Measurements from ENCODE around the gene BTBD16.

The BTBD16 gene

GRCh38 chr10:122347170-122347841 is 76.2 kb downstream of the BTBD16 start:
- DNase-seq, result no peak

- DNase-seq, result no peak
These were observed 77.4 kb downstream of the BTBD16 start for GRCh38 chr10:122348512-122348911.

GRCh38 chr10:122348935-122349361 is 77.9 kb downstream of the BTBD16 start:
- DNase-seq, result no peak

GRCh38 chr10:122349758-122350369 is 78.8 kb downstream of the BTBD16 start:
- no peak for DNase-seq

GRCh38 chr10:122350893-122351292 is 79.8 kb downstream of the BTBD16 start:
- no peak for DNase-seq

- DNase-seq, result peak in 1 of 2 experiments; percentile 0
These were observed 81.9 kb downstream of the BTBD16 start for GRCh38 chr10:122352817-122353525.

GRCh38 chr10:122354383-122354782 is 83.3 kb downstream of the BTBD16 start:
- no peak for DNase-seq

GRCh38 chr10:122357685-122358084 is 86.6 kb downstream of the BTBD16 start:
- DNase-seq, result no peak

GRCh38 chr10:122359621-122360020 is 88.5 kb downstream of the BTBD16 start:
- DNase-seq, result no peak

- no peak for DNase-seq
These were observed 90.0 kb downstream of the BTBD16 start for GRCh38 chr10:122361046-122361445.

- no peak for DNase-seq
These were observed 91.0 kb downstream of the BTBD16 start for GRCh38 chr10:122362031-122362592.

GRCh38 chr10:122362621-122363020 is 91.5 kb downstream of the BTBD16 start:
- DNase-seq, result no peak

GRCh38 chr10:122363311-122363710 is 92.2 kb downstream of the BTBD16 start:
- no peak for DNase-seq

- DNase-seq, result no peak
These were observed 92.8 kb downstream of the BTBD16 start for GRCh38 chr10:122363722-122364463.

- peak in 1 of 2 experiments; percentile 2 for DNase-seq
These were observed 97.6 kb downstream of the BTBD16 start for GRCh38 chr10:122368502-122369254.

GRCh38 chr10:122373108-122373507 is 102.0 kb downstream of the BTBD16 start:
- DNase-seq, result no peak

- DNase-seq, result peak in 1 of 2 experiments; percentile 6
These were observed 102.6 kb downstream of the BTBD16 start for GRCh38 chr10:122373721-122374120.

- peak; percentile 86 to 92 for DNase-seq
These were observed 103.3 kb downstream of the BTBD16 start, which contains the start of gene PLEKHA1 for GRCh38 chr10:122374237-122374858. TSS of gene PLEKHA1 (plus strand) at chr10:122374708. CDS start at chr10:122393201, 18,493 bp downstream.

GRCh38 chr10:122374859-122375678 is 104.0 kb downstream of the BTBD16 start:
- peak; percentile 25 to 69 for DNase-seq

GRCh38 chr10:122375679-122376160 is 104.6 kb downstream of the BTBD16 start:
- DNase-seq, result no peak

All from NCI-H2081 (cell line).